H1 (cell line): ENCODE results near the gene FCER2. TPM values are rescaled to one million over a fixed set of nuclear protein-coding genes. Genes with fewer than 3 reads are reported as not detected.

Experiments used
- CTCF ChIA-PET: fragments of 300-600 bp; sonication (Branson Sonifier 250); formaldehyde crosslinking; loops from one replicate; lab custom pipeline; 2021; ENCODE audit not compliant: partially characterized antibody; lab: Charles Lee
- POLR2A ChIA-PET: fragments of 300-600 bp; sonication (Branson Sonifier 250); formaldehyde crosslinking; loops from one replicate; lab custom pipeline; 2021; ENCODE audit warnings: inconsistent platforms; ENCODE audit not compliant: partially characterized antibody; lab: Charles Lee
- DNase-seq, 2 experiments: peaks; one replicate each; pipeline versions ENCODE4 v3.0.0 to v3.0.0-alpha.2; 2010 to 2022; ENCODE audit warnings: low spot score in 2 of 2, low read depth in 1 of 2, mixed read lengths in 1 of 2
- FAIRE-seq: peaks from 2 replicates; lab custom pipeline; 2011; peaks lifted over from hg19 to GRCh38; lab: Jason Lieb, UNC
- H2AFZ ChIP-seq: 2 replicates; pipeline ENCODE4 v1.8.1; 2012; ENCODE audit warnings: low read length, inconsistent platforms
- H2AK5ac ChIP-seq: 2 replicates; pipeline ENCODE4 v1.6.1; 2013; ENCODE audit warnings: low read depth, low read length
- H2BK120ac ChIP-seq: replicated peaks from 2 replicates; pipeline ENCODE3; 2013; ENCODE audit warnings: low read depth, low read length, inconsistent platforms
- H2BK12ac ChIP-seq: 2 replicates; pipeline ENCODE4 v1.6.1; 2013; ENCODE audit warnings: low read depth, low read length
- H2BK15ac ChIP-seq: 2 replicates; pipeline ENCODE4 v1.6.1; 2013; ENCODE audit warnings: low read length
- H2BK20ac ChIP-seq: 2 replicates; pipeline ENCODE4 v1.6.1; 2013; ENCODE audit warnings: low read length
- H2BK5ac ChIP-seq: 2 replicates; pipeline ENCODE4 v1.6.1; 2013; ENCODE audit warnings: low read depth, low read length
- H3K14ac ChIP-seq: 2 replicates; pipeline ENCODE4 v1.6.1; 2013; ENCODE audit warnings: inconsistent platforms; ENCODE audit not compliant: insufficient read length
- H3K18ac ChIP-seq: 2 replicates; pipeline ENCODE4 v1.6.1; 2013; ENCODE audit warnings: low read length; ENCODE audit errors: extremely low read depth
- H3K23ac ChIP-seq: 2 replicates; pipeline ENCODE4 v1.6.1; 2013; ENCODE audit warnings: inconsistent platforms; ENCODE audit not compliant: insufficient read length
- H3K23me2 ChIP-seq: 2 replicates; pipeline ENCODE4 v1.6.1; 2013; ENCODE audit warnings: low read depth, low read length
- H3K27ac ChIP-seq: 2 replicates; pipeline ENCODE4 v1.6.1; 2011; ENCODE audit warnings: low read depth, low read length, inconsistent platforms
- H3K27me3 ChIP-seq, 4 experiments: replicated peaks in 1 of 4; 1 replicate in 1 of 4; 2 replicates in 3 of 4; pipeline versions ENCODE4 v1.6.1 to v1.8.1; 2011 to 2013; ENCODE audit warnings: low read length in 3 of 4, mild to moderate bottlenecking in 3 of 4, inconsistent platforms in 2 of 4, mixed read lengths in 2 of 4, moderate library complexity in 1 of 4; ENCODE audit not compliant: control insufficient read depth in 3 of 4, insufficient read depth in 3 of 4; ENCODE audit errors: extremely low read depth in 1 of 4
- H3K36me3 ChIP-seq, 4 experiments: 2 replicates each; pipeline versions ENCODE4 v1.6.1 to v1.8.1; 2011 to 2013; ENCODE audit warnings: mild to moderate bottlenecking in 4 of 4, low read length in 3 of 4, moderate library complexity in 2 of 4, control low read depth in 1 of 4, inconsistent platforms in 1 of 4; ENCODE audit not compliant: insufficient read depth in 4 of 4, control insufficient read depth in 2 of 4
- H3K4ac ChIP-seq: replicated peaks from 2 replicates; pipeline ENCODE3; 2013; ENCODE audit warnings: low read length, low read depth, mixed read lengths, inconsistent platforms; ENCODE audit not compliant: insufficient read length
- H3K4me1 ChIP-seq, 4 experiments: replicated peaks in 1 of 4; 1 replicate in 1 of 4; 2 replicates in 3 of 4; pipeline versions ENCODE4 v1.6.1 to v1.8.1; 2011 to 2013; ENCODE audit warnings: low read length in 3 of 4, inconsistent platforms in 2 of 4, mixed read lengths in 1 of 4; ENCODE audit not compliant: insufficient read depth in 4 of 4, control insufficient read depth in 3 of 4
- H3K4me2 ChIP-seq, 2 experiments: 2 replicates each; pipeline versions ENCODE4 v1.6.1 to v1.8.1; 2011 to 2013; ENCODE audit warnings: low read depth in 2 of 2, low read length in 2 of 2, control low read depth in 1 of 2, inconsistent platforms in 1 of 2, mild to moderate bottlenecking in 1 of 2; ENCODE audit not compliant: insufficient read depth in 1 of 2
- H3K4me3 ChIP-seq, 4 experiments: fragments of 200-600, 300-600 bp in 1 of 4; sonication (generic), shearing (Covaris generic), sonication (Bioruptor Twin) in 1 of 4; 2 replicates each; pipeline versions ENCODE4 v1.5.1 to v1.8.1; 2011 to 2016; ENCODE audit warnings: low read length in 4 of 4, low read depth in 3 of 4, control low read depth in 2 of 4, inconsistent platforms in 2 of 4, mild to moderate bottlenecking in 2 of 4, mixed read lengths in 1 of 4, moderate library complexity in 1 of 4; ENCODE audit not compliant: insufficient read depth in 2 of 4; ENCODE audit errors: extremely low read depth in 1 of 4
- H3K56ac ChIP-seq: replicated peaks from 2 replicates; pipeline ENCODE3; 2013; ENCODE audit warnings: low read depth, mild to moderate bottlenecking, mixed read lengths, low read length, inconsistent platforms; ENCODE audit not compliant: insufficient read length
- H3K79me1 ChIP-seq: 2 replicates; pipeline ENCODE4 v1.6.1; 2013; ENCODE audit warnings: low read depth, low read length, control low read depth
- H3K79me2 ChIP-seq, 2 experiments: 2 replicates each; pipeline versions ENCODE4 v1.6.1 to v1.8.1; 2012 to 2013; ENCODE audit warnings: low read length in 2 of 2, mild to moderate bottlenecking in 2 of 2, inconsistent platforms in 1 of 2; ENCODE audit not compliant: insufficient read depth in 2 of 2, control insufficient read depth in 1 of 2
- H3K9ac ChIP-seq, 4 experiments: replicated peaks in 1 of 4; 1 replicate in 1 of 4; 2 replicates in 3 of 4; pipeline versions ENCODE4 v1.6.1 to v1.8.1; 2011 to 2013; ENCODE audit warnings: low read depth in 3 of 4, low read length in 3 of 4, control low read depth in 2 of 4, mild to moderate bottlenecking in 2 of 4, moderate library complexity in 2 of 4, inconsistent platforms in 1 of 4; ENCODE audit errors: extremely low read depth in 1 of 4
- H3K9me3 ChIP-seq, 2 experiments: 2 replicates each; pipeline versions ENCODE4 v1.6.1 to v1.8.1; 2012 to 2013; ENCODE audit warnings: mild to moderate bottlenecking in 2 of 2, moderate library complexity in 2 of 2, control low read depth in 1 of 2, inconsistent platforms in 1 of 2, low read depth in 1 of 2, low read length in 1 of 2, mixed read lengths in 1 of 2; ENCODE audit not compliant: insufficient read depth in 2 of 2
- H4K20me1 ChIP-seq, 2 experiments: replicated peaks in 1 of 2; 2 replicates each; pipeline versions ENCODE3 to v1.8.1; 2011 to 2013; ENCODE audit warnings: inconsistent platforms in 2 of 2, low read length in 2 of 2, mild to moderate bottlenecking in 1 of 2; ENCODE audit not compliant: insufficient read depth in 2 of 2, control insufficient read depth in 1 of 2
- H4K5ac ChIP-seq: 2 replicates; pipeline ENCODE4 v1.6.1; 2013; ENCODE audit warnings: low read length, low read depth, mixed read lengths, inconsistent platforms; ENCODE audit not compliant: insufficient read length
- H4K8ac ChIP-seq: 2 replicates; pipeline ENCODE4 v1.8.0; 2013; ENCODE audit warnings: mild to moderate bottlenecking, moderate library complexity, low read length, inconsistent platforms; ENCODE audit not compliant: insufficient read depth; ENCODE audit errors: extremely low read depth
- H4K91ac ChIP-seq: replicated peaks from 2 replicates; pipeline ENCODE3; 2013; ENCODE audit warnings: low read length, mixed read lengths, inconsistent platforms; ENCODE audit not compliant: insufficient read length
- EZH2 ChIP-seq: fragments of 200-600 bp; sonication (generic); IDR thresholded peaks from 2 replicates; pipeline ENCODE4 v1.7.1; 2012; ENCODE audit warnings: low read depth, mild to moderate bottlenecking, moderate library complexity, low read length, inconsistent platforms; ENCODE audit not compliant: severe bottlenecking
- WGBS, 2 experiments: shearing (Covaris generic) in 1 of 2; methylation state at CpG; one replicate each; pipeline versions ENCODE4 v1.1.6 to v1.1.7; 2013 to 2015; ENCODE audit warnings: low lambda C conversion rate in 2 of 2, mixed read lengths in 2 of 2, inconsistent platforms in 1 of 2, low coverage in 1 of 2, missing lambda C conversion rate in 1 of 2; ENCODE audit not compliant: insufficient replicate concordance in 2 of 2, insufficient coverage in 1 of 2, insufficient read length in 1 of 2; ENCODE audit errors: extremely low coverage in 1 of 2, missing lambda C conversion rate in 1 of 2; 5-methylcytosine and 5-hydroxymethylcytosine counted together
- polyA plus RNA-seq, 7 experiments: library from polyadenylated mRNA; depleted of rRNA in 3 of 7; stranded (reverse) in 5 of 7; unstranded in 2 of 7; fragments of >200 nt in 5 of 7; fragments of 200-250 nt in 2 of 7; gene quantifications; 1 replicate in 5 of 7; 2 replicates in 1 of 7; 4 replicates in 1 of 7; pipeline versions ENCODE4 v1.2.1 to v1.2.3, GENCODE V29; 2011 to 2013; ENCODE audit warnings: missing spikeins in 2 of 7, mixed read lengths in 2 of 7
- total RNA-seq: library from RNA; stranded (reverse); fragmentation: NEBNext Ultra II Directional; extraction: Animal tissue kit (Norgen Biotek cat#: 25700); gene quantifications from 2 replicates; pipeline ENCODE4 v1.2.1, GENCODE V29; 2021
- TF ChIP-seq, protein P1 (sequence below): IDR thresholded peaks from 2 replicates; pipeline ENCODE4 v1.6.1; 2012; ENCODE audit warnings: inconsistent platforms

The FCER2 gene
- total and polyA plus RNA-seq, 2 of the 8 experiments (the other 6 are each of a cell fraction or from before 2014, with no cell fraction given): 0.67 TPM; not detected in 1

DNA sequence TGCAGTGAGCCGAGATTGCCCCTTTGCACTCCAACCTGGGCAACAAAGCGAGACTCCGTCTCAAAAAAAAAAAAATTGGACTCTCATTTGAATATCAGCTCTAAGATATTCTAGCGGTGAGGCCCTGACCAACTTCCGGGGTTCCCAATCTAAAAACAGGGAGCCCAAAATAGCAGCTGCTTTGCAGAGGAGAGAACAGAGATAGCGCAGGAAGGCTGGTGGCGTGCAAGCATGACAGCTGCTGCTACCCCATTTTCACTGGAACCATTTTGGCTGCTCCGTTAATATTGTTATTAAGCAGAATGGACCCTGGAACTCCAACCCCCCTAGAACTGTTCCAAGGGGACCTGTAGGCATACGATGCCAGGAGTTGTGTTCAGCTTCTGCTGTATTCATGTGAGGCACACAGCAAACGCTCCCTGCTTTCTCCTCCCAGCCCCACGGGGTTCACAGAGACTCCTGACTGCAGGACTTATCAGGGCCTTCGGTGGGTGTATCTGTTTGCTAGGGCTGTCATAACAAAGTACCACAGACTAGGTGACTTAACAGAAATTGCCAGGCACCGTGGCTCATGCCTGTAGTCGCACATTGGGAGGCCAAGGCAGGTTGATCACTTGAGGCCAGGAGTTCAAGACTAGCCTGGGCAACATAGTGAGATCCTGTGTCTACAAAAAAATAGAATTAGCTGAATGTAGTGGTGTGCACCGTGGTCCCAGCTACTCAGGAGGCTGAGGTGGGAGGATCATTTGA lies 53.5 kb downstream of the FCER2 start:
- ChIA-PET CTCF (interaction anchor here (0.6 to 1.4 kb wide), 7 partner anchors 9 to 1422 kb away, joined by 3 to 4 read pairs (median 3); partner anchors contain the start of gene TRAPPC5), POLR2A (interaction anchor here (0.6 to 1.3 kb wide), 3 partner anchors 9 to 103 kb away, joined by 3 to 6 read pairs (median 3); partner anchors contain the start of gene STXBP2)
- H3K18ac ChIP-seq: no peak overlapping the region; the same call in 1 of the 2 replicates
- H4K8ac ChIP-seq: no peak overlapping the region
- no peak overlapping the region for H3K9ac ChIP-seq
- no peak overlapping the region for H2BK120ac ChIP-seq
- peaks cover 2 to 15% (median 6%) of the 10 kb centered on the region in 4 experiments for H3K27me3 ChIP-seq
- no peak overlapping the region for H2BK12ac ChIP-seq
- H3K56ac ChIP-seq: no peak overlapping the region
- H3K14ac ChIP-seq: no peak overlapping the region
- H3K4me3 ChIP-seq: no peak overlapping the region
- H2BK5ac ChIP-seq: no peak overlapping the region
- no peak overlapping the region for H2AK5ac ChIP-seq
- no peak overlapping the region for H2BK15ac ChIP-seq
- H3K4me1 ChIP-seq: peaks cover 0 to 2% (median 0%) of the 10 kb centered on the region in 4 experiments; a peak in 5 of 7 replicates
- no peak overlapping the region for H4K91ac ChIP-seq
- no peak overlapping the region for H3K4ac ChIP-seq
- no peak overlapping the region for H3K27ac ChIP-seq
- 0 out of 8 replicates have a peak, but pooled peaks cover 0 to 3% (median 0%) of the 10 kb centered on the region in 4 experiments for H3K36me3 ChIP-seq
- DNase-seq (no peak), FAIRE-seq (no peak)
- H2BK20ac ChIP-seq: no peak overlapping the region
- 91% methylated on average over 15 of the region's 15 CpGs; no CpG with 5 or more reads in 1 of the 2 experiments for WGBS, 2 experiments
- no peak overlapping the region for H3K23ac ChIP-seq
- peaks cover 0 to 5% of the 10 kb centered on the region in 2 experiments for H4K20me1 ChIP-seq
- H4K5ac ChIP-seq: no peak overlapping the region
- H3K23me2 ChIP-seq: 0 out of 2 replicates have a peak, but pooled peaks cover 2% of the 10 kb centered on the region
- H2AFZ ChIP-seq: no peak overlapping the region
- no peaks in the 10 kb centered on the region for H3K79me1 ChIP-seq
- H3K4me2 ChIP-seq: no peak overlapping the region
- no peak for TF ChIP-seq EZH2
- TF ChIP-seq, protein P1, sequence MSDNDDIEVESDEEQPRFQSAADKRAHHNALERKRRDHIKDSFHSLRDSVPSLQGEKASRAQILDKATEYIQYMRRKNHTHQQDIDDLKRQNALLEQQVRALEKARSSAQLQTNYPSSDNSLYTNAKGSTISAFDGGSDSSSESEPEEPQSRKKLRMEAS: no peak
- no peaks in the 10 kb centered on the region for H3K9me3 ChIP-seq
- H3K79me2 ChIP-seq: no peaks in the 10 kb centered on the region
